GM18517 (cell line): ENCODE measurements around the gene CLEC2L.
"Not testable (repeated sequence)": the region's sequence is repeated elsewhere in the genome, so short reads cannot be mapped to it uniquely, and the experiment has no call there.

Source experiments
- ATAC-seq: cut with Tn5 transposase; IDR thresholded peaks from one replicate; pipeline ENCODE4 v1.9.1; 2021; ENCODE audit warnings: mild to moderate bottlenecking, moderate library complexity; ENCODE audit not compliant: unreplicated experiment

CLEC2L gene

DNA sequence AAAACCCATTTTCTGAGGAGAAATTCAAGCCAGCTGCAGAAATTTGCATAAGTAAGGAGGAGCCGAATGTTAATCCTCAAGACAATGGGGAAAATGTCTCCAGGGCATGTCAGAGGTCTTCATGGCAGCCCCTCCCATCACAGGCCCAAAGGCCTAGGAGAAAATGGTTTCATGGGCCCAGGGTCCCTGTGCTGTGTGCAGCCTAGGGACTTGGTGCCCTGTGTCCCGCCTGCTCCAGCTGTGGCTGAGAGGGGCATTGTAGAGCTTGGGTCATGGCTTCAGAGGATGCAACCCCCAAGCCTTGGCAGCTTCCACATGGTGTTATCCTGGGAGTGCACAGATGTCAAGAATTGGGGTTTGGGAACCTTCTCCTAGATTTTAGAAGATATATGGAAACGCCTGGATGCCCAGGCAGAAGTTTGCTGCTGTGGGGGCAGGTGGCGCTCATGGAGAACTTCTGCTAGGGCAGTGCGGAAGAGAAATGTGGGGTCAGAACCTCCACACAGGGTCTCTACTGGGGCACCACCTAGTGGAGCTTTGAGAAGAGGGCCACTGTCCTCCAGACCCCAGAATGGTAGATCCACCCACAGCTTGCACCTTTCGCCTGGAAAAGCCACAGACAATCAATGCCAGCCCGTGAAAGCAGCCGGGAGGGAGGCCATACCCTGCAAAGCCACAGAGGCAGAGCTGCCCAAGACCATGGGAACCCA is 30.7 kb downstream of the CLEC2L start:
- not testable (repeated sequence) for ATAC-seq

DNA sequence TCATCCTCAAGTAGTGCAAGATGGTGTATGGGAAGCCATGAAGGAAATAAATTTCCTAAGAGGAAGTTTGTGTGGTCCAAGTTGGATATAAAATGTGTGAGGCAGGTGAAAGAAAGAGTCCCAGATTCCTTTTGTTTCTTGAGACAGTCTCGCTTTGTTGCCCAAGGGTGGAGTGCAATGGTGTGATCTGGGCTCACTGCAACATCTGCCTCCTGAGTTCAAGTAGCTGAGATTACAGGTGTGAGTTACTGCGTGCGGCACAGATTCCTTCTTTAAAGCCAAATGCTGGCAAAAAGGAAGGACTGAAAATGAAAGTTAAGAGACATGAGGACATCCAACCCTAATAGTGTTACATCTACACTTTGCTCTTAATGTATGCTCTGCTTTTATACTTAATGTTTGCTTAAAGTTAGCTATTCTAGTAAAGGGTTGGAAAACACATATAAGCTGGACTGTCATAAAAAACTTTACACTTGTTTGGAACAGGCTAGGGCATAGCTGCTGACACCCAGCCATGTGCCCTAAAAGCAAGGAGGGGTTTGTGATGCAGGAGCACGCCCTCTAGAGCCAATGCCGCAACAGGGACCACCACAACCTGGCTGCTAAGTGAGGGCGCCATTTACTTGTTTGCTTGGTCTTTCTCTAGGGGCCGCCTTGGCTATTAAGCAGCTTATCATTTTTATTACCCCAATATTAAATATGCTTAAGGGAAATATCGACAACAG is 34.5 kb downstream of the CLEC2L start:
- ATAC-seq, result no peak

DNA sequence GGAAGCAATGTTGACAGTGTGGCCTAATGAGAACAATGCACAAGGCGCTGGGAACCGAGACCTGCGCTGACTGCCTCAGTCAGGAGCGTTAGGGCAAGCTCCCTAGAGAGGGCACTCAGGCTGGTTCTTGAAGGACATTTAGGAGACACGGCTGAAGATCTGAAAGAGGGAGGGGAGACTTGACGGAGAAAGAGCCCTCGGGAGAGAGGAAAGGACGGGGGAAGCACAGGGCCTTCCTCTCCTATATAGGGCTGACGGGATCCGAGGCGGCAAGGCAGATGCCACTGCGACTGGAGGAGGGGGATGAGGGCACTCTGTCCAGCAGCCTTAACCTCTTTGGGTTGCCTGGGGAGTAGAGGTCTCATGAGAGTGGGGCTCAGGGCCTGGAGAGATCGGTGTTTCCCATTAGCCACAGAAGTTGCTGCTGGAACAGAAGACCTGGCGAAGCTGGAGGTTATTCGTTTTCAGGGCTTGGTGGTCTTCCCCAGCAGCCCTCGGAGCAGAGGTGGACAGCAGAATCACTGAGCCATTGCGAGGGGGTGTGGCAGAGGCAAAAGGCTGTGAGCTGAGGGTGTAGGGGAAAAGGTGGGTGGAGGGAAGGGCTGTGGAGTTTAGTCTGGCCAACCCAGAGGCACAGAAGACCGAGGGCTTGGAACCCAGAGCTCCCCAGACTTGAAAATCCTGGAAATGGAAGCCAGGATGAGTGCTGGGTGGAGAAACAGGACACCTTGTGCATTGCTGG is 36.0 kb downstream of the CLEC2L start:
- no peak for ATAC-seq

DNA sequence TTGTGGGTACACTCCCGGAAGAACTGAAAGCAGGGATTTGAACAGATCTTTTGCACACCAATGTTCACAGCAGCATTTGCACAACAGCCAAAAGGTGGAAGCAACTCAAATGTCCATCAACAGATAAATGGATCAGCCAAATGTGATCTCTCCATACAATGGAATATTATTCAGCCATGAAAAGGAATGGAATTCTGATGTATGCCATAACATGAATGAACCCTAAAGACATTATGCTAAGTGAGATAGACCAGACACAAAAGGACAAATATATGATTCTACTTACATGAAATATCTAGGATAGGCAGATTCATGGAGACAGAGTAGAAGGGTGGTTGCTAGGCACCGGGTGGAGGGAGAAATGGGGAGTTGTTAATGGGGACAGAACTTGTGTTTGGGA is 36.7 kb downstream of the CLEC2L start:
- no peak for ATAC-seq

DNA sequence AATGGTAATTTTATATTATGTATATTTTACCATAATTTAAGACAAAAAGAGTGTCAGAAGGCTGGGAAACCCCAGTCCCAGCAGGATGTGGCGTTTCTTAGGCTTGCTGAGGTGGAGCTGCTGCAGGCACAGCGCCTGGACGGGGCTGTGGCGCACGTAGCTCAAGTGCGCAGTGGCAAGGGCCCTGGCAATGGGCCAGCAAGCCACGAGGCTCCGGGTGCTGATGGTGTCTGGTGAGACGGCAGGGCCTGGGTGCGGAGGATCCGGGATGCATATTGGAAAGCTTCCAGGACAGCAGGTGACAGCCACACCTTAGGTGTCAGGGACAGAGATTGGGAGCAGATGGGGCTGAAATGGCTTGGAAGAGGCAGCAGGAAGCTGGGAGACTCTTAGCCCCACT is 37.2 kb downstream of the CLEC2L start:
- ATAC-seq, result no peak

DNA sequence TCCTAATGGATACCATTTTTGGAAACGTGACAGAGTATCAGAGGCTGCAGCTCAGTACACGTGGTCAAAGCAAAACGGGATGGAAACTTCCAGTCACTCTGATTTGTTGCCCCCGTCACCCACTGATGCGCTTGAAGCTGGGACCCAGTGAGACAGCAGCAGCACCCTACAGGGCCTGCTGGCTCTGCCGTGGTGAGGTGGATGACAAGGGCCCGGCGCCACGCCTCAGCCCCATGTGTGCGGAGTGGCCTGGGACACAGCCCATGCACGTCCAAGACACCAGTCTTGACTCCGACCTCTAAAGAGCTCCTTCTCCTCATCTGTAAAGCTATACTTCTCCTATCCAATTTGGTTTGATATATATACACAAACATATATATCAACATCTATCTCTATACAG is 39.0 kb downstream of the CLEC2L start:
- no peak for ATAC-seq

DNA sequence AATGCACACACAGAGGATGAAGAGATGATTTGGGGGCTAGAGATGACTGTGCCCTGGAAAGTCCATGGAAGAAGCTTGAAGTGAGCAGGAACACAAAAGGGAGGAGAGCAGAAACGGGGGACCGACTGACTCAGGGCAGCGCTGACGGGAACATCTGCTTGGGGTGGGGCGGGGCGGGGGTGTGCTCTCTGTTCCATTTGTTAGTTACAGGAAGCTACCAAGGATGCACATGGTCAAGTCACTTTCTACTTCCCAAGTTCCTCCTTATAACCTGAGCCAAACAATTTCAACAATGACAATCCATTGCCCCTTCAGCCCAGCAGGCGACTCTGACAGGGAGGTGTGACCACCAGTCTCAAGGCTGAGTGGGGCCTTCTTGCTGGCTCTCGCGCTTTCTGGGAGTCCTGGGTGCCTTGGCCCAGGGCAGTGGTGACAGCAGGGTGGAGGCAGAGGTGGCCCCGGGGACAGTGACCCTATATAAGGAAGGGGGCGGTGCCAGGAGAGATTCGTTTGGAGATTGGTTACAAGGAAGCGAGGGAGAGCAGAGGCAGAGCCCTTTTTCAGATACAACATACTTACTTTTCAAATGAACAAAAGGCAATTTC is 39.6 kb downstream of the CLEC2L start:
- no peak for ATAC-seq

DNA sequence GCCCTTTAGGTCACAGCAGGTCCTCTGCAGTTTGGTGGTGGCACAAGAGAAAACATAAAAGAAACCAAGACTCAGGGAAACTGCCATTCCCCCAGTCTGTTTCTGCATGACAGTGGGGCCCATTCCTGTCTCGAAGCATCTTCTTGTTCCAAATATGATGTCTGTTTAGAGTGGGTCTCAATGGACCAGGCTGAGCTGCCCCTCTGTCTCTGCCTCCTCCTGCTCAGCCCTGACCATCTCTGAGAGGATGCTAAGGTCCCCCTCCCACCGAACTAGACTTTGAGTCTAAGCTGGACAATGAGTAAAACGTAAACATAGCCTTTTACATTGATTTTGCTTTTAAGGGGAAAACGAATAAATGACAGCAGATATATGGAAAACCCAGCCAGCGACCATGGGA is 40.4 kb downstream of the CLEC2L start:
- ATAC-seq, result no peak

DNA sequence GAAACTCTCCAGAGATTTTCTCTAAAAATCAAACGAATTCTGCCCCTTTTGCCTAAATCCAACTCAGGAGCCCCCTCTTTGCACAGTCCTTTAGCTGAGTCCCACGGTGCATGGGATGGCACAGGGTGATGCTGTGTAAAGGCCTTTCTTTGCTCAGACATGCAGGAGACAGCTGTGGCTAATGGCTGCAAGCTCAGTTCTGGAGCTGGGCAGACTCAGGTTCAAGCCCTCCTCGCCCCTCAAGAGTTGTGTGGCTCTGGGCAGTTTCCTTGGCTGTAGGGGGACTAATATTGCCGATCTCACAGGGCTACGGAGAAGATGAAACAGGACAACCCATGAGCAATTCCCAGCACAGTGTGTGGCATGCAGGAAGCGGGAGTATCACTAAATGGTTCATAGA is 42.6 kb downstream of the CLEC2L start:
- ATAC-seq, result no peak

DNA sequence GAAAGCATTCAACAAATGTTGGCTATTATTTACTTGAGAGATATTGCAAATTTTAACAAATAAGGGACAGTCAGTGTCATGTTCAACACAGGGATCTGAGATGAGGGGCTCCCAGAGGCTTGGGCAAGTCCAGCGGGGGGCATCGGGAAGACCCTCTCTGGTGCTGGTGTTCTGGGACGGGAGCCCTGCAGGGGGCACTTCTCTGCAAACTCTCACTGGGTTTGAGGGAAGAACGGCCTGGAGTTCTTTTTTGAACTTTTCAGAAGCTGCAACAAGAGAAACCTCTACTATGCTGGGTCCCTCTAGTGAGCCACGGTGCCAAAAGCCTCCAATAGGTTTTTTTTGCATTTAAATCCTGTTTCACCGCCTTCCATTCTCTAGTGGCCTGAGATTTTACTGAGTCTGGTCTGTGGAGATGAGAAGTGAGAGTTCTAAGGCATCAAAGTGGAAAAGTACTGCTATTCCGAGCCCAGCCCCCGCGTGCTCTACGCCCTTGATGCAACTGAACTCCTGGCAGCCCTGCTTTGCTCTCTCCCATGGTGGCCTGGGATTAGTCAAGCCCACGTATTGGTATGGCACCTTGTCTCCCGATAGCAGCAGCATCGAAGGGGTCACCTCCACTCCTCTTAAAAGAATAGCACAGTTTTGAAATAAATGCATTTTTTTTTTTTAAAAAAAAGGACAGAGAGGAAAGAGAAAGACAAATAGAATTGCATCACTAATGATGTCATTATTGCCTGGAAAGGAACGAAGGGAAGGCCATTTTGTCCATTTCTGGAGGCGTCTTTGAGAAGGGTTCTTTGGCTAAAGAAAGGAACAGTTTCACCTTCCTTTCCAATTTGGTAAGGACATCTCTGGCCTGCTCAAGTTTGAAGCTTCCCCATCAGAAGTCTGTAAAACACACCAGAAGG is 43.5 kb downstream of the CLEC2L start:
- no peak for ATAC-seq

DNA sequence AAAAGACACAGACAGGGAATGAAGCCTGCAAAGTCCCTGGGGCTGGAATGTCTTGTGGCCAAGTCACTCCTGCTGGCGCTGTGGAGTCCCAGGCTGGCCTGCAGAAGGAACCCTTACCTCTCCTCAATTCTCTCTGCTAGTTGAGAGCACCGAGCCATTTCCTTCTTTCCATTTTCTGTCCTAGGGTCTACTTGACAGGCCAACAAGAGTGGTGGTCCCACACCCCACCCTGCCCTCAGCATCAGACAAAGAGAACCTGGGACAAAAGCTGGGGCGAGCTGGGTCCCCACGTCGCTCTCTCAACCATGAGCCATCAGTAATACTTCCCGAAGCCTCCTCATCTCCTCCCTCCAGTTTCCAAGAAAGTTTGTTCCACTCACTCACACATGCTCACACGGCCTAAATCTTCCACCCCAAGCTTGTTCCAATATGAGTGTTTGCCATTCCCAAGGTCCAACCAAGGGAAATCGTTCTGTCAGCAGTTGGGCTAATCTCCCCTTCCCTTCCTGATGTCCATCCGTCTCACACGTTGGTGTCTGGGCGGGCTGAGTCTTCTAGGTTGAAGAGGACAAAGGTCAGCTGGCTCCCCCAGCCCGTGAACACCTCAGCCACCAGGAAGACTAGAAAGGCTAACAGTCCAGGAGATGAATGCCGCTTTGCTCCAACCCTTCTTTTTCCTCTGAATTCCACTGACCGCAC is 44.3 kb downstream of the CLEC2L start:
- ATAC-seq, result no peak

DNA sequence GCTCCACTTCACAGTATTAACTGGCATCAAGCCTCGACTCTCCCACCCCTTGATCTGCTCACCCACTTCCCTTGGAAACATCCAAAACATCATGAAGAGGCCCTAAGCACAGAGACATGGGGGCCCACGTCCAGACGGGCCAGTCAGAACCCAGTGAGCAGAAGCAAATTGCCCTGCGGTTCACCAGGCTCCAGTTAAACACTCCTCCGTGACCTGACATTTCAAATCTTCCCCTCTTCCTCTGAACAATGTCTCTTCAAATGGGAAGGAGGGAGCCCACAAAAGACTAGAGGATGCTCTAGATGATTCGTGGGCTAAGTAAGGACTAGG is 44.8 kb downstream of the CLEC2L start:
- ATAC-seq, result no peak

DNA sequence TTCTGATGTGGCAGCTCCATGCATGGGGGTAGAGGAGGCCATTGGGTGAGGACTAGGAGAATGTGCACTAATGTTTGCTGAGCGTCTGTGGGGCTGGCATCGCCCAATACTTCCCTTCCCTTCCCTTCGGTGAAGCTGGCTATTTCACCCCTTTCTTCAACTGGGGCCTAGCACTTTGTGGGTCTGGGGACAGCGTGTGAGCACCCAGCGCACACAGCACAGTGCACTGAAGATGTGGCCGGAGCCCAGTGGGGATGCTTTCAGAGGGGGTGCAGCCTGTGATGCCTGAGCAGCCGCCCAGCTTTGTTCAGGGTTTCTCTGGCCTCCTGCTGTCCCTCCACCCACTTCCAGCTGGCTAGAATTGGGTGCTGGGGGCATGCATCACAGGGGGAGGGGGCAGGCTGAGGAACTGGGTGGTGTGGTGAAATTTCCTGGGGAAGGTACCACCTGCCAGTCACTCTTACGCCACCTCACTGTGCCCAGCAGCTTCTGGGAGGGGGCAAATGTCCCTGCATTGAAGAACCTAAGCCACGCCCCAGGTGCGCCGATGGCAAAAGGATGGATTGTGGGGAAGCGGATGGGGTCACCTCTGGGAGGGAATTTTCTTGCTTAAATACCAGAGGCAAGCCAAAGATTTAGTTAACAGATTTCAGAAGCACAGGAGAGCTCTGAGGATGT is 45.5 kb downstream of the CLEC2L start:
- no peak for ATAC-seq

DNA sequence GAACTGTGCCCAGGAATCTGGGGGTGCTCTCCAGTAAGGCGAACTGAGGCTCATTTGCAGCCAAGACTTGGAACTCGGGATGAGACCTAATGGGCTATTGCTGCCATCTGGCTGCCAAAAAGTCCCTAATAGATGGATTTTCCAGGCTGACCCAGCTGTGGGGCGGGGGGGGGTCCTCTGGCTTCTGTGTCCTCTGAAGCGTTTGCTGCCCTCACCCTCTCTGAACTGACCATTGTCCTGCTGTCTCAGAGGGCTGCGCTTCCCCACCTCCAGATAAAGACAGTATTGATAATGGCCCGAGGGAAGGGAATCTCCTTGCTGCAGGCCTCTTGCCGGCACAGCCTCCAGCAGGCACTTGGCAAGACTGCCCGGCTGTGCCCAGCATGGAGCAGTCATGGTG is 46.6 kb downstream of the CLEC2L start:
- no peak for ATAC-seq

DNA sequence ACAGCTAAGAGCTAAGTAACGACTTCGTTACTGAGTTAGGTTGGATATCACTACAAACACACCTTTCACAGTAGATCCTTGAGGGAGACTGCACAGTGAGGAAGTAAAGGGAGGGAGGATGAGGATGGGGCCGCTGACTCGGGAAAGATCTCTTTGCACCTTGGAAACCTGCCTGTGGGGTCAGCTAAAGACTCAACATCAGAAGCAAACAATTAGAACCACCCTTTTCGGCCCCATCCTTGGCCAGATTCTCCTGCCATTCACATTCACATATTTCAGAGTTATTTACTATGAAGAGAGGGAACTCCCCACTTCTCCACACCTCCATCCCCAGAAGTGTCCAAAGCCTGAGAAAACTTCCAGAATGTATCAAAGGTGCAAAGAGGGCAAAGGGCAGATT is 47.1 kb downstream of the CLEC2L start:
- ATAC-seq, result no peak

DNA sequence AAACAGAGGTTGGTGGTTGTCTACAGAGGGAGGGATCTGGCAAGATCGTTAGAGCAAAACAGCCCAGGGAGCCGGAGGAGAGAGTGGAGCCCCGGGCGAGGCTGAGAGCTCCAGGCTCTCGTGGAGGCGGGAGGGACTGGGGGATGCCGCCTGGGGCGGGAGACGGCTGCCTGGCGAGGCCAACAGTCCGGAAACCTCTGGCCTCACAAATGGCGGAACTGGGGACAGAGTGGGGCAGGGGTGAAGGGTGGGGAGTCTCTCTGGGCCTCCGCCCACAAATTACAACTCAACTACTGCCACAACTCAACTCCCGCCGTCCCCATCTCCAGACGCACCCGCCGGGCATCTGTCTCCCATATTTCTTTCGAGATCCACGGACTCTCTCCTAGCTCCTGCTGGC is 47.7 kb downstream of the CLEC2L start:
- ATAC-seq, result no peak

DNA sequence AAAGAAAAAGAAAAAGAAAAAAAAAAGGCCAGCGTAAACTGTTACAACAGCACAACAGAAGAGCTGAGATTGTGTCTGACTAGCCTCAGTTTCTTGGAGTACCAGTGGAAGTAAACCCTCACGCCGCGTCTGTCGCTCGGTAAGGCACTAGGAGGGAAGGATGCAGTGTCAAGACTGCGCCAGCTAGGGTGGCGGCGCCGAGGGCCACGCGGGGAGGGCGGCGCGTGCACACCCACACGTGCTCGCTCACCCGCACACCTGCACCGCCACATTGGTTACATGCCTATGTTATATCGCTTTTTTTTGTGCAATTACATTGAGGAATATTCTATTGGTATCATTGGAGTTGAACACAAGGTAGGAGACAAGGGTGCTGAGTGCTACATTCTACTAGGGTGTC is 48.2 kb downstream of the CLEC2L start:
- no peak for ATAC-seq

DNA sequence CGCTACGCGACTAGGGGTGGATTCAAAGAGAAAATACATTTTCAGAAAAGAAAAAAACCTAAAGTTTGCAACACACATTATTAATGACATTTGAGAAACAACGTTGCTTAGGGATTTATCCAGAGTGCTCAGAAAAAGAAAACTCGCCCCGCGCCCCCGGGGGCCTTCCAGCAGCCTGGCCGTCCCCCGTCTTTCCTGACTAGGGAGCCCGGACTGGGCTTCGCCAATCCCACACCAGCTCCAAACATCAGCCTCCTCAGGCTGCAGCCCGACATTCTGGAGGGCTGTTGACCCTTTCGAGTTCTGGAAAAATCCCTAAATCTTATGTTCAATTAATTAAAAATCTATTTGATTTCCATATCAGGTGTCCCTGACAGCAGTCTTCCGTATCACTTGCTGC is 48.6 kb downstream of the CLEC2L start:
- ATAC-seq, result no peak

DNA sequence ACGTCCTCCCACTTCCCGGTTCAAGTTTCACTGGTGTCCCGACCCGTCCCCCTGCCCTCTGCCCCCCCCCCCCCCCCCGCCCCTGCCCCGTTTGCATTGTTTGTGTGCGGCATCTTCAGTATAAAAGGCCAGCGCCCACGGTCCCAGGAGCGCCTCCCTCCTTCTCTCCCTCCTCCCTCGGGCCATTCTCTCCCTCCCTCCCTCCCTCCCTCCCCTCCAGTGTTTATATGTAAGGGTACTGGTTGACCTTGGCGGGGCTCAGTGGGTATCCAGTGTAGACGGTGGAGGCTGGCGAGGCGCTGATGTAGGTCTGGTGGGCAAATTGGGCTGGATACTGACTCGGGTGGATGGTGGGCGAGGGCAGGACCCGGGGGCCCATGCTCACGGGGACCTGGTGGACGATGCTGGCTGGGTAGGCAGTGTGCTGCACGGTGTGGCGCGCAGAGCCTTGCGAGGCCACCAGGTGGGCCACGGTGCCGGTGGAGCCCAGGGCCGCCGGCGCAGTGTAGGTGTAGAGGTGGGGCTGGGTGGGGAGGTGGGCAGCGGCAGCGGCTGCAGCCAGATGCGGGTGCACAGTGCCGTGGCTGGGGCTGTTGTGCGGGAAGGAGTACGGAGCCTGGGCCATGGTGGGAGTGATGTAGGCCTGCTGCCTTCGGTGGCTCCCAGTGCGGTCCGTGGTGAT is 49.4 kb downstream of the CLEC2L start:
- no peak for ATAC-seq
